ENCODE results near the gene GGPS1.
"Not testable (repeated sequence)": the region's sequence is repeated elsewhere in the genome, so short reads cannot be mapped to it uniquely, and the experiment has no call there.

Gene GGPS1

GRCh38 chr1:235369802-235370201 is 41.4 kb downstream of the GGPS1 start:
- intact Hi-C loops (cut with DNase I), result no loop called here

GRCh38 chr1:235375919-235376605 is 47.7 kb downstream of the GGPS1 start:
- DNase-seq, result no peak
- intact Hi-C loops (cut with DNase I), result no loop called here

More at GRCh38 chr1:235369802-235370201, 41.4 kb downstream of the GGPS1 start:
- no peak for DNase-seq

- intact Hi-C loops (cut with DNase I); DNase-seq: not testable (repeated sequence)
Observed at GRCh38 chr1:235378134-235378735, 49.9 kb downstream of the GGPS1 start.

GRCh38 chr1:235381955-235382739 is 53.8 kb downstream of the GGPS1 start:
- DNase-seq; intact Hi-C loops (cut with DNase I): not testable (repeated sequence)

GRCh38 chr1:235385633-235386032 is 57.3 kb downstream of the GGPS1 start:
- not testable (repeated sequence) for DNase-seq

GRCh38 chr1:235391874-235392273 is 63.5 kb downstream of the GGPS1 start:
- no peak for DNase-seq
- intact Hi-C loops (cut with DNase I), result no loop called here

More at GRCh38 chr1:235385633-235386032, 57.3 kb downstream of the GGPS1 start:
- intact Hi-C loops (cut with DNase I), result not testable (repeated sequence)
